GM19043 (cell line): ENCODE results near the gene PCSK9.

Experiments used
- ATAC-seq: cut with Tn5 transposase; IDR thresholded peaks from one replicate; pipeline ENCODE4 v1.9.1; 2021; ENCODE audit warnings: low read depth; ENCODE audit not compliant: unreplicated experiment

PCSK9 gene

GRCh38 chr1:55057270-55057955 is 18.1 kb downstream of the PCSK9 start:
- no peak for ATAC-seq

DNA sequence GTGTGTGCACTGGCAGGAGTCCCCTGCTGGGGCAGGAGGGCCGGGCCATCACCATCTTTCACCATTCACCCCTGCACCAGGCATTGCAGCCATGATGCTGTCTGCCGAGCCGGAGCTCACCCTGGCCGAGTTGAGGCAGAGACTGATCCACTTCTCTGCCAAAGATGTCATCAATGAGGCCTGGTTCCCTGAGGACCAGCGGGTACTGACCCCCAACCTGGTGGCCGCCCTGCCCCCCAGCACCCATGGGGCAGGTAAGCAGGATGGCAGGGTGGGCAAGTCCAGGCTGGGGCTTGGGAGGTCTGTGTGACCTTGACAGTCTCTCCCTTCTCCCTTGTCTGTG is 18.6 kb downstream of the PCSK9 start:
- no peak for ATAC-seq

DNA sequence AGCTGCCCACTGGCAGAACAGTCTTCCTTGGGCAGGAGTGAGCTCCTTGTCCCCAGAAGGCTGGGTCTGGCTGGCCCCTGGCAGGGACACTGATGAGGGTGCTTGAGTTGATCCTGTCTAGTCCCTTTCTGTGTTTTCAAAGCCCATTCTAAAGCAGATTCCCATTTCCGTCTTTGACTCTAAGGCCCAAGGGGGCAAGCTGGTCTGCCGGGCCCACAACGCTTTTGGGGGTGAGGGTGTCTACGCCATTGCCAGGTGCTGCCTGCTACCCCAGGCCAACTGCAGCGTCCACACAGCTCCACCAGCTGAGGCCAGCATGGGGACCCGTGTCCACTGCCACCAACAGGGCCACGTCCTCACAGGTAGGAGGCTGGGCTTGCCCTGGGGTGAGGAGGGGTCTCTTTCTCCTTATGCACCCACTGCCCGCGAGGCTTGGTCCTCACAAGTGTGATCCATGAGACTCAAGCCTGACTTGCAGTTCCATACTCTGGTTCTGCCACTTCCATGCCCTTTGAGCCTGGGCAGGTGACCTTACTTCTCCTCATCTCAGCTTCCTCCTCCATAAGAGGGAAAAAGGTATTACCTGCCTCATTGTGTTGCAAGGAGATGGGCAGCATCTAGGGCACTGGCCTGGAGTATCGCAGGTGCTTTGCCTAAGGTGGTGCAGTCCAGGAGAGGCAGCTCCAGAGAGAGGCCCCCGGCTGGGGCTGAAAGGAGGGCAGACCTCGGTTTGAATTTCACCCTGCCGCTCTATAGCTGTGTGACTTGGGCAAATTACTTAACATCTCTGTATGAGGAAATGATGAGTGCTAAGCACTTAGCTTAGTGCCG is 20.2 kb downstream of the PCSK9 start:
- ATAC-seq = no peak

DNA sequence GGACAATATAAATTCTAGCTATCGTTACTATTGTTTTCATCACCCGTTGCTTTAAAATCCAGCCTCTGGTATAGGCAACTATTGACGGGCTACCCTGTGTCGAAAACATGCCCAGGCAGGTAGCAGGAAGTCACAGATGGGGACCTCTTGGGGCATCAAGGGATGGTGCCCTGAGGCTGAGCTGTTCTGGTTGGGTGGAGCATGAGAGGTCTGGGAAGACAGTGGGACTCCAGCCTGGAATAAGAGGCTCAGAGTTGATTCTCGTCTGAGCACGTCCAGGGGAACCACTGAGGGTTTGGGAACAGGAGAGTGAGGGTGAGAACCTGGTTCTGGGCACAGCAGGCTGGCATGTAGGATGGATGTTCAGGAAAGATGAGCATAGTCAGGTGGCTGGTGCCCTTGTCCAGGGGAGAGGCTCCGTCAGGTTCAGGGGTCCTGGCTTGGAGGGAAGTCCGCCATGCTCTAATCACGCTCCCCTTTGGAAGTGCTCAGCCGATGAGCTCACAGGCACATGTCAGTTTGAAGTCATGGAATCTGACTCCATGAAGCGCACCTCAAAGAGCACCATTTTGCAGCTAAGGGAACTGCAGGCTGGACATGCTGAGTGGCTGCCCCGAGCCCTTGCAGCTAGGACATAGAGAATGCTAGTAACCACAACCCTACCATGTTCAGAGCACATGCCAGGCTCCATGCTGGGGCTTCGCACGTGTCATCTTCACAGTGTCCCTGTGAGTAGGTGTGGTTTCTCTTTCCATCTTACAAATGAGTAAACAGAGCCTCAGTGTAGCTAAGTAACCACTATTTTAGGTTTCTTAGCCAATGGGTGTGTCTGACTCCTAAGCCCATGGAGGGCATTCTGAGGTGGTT is 21.0 kb downstream of the PCSK9 start:
- no peak for ATAC-seq

- ATAC-seq = no peak
These were observed 21.8 kb downstream of the PCSK9 start for GRCh38 chr1:55061000-55061705.

GRCh38 chr1:55061706-55062321 is 22.5 kb downstream of the PCSK9 start:
- ATAC-seq = no peak

- ATAC-seq = no peak
These were observed 23.6 kb downstream of the PCSK9 start for GRCh38 chr1:55062801-55063576.

- no peak for ATAC-seq
These were observed 24.2 kb downstream of the PCSK9 start for GRCh38 chr1:55063577-55063942.

GRCh38 chr1:55064071-55064581 is 24.8 kb downstream of the PCSK9 start:
- no peak for ATAC-seq

DNA sequence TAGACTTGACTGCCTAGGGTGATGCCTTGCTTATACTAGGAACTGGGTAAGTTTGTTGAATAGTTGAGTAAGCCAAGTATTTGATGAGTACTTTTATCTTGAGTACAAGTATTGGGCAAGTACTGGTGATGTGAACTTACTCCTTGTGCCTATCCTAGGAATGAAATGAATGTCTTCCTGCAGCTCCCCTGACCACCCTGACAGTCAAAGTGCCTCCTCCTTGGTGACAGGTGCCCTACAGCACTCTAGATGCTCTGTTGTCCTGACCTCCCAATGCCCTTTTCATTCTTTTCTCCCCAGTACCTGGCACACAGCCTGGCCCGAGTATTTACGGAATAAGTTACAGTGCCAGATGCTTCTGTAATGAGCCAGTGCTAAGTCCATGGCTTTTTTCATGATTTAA is 25.5 kb downstream of the PCSK9 start:
- ATAC-seq = no peak

GRCh38 chr1:55065648-55066047 is 26.3 kb downstream of the PCSK9 start:
- no peak for ATAC-seq

DNA sequence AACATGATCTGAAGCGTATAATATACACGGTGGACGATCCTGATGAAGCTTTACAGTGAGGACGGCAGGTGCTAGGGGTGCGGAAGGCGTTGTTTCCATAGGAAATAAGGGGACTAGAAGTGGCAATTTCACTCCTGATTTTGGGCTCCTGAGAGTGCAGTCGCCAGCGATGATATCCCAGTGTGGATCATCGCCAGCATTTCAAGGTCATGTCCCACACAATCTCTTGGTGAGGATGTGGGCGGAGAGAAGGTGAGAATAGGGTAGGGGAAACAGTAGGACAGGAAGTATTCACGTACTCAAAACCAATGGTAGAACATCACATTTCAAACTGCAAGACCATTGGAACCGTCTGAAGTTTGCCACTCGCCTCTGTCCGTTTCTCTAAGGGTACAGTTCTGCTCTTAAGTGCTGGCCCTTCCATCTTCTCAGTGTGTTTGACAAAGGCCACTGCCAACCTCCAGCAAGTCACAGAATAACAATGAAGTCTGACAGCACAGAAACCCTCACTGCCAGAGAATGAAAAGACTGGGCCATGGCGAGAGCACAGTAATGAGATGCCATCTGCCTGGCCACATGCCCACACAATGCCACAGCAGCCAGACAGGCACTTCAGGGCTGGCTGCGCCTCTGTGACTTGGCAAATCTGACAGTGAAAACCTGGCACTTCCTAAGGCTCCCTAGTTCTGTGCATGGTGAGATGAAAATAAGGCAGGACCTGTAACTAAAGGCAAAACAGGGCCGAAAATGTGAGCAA is 27.9 kb downstream of the PCSK9 start:
- ATAC-seq = no peak

- ATAC-seq = no peak
These were observed 28.6 kb downstream of the PCSK9 start for GRCh38 chr1:55067914-55068313.

DNA sequence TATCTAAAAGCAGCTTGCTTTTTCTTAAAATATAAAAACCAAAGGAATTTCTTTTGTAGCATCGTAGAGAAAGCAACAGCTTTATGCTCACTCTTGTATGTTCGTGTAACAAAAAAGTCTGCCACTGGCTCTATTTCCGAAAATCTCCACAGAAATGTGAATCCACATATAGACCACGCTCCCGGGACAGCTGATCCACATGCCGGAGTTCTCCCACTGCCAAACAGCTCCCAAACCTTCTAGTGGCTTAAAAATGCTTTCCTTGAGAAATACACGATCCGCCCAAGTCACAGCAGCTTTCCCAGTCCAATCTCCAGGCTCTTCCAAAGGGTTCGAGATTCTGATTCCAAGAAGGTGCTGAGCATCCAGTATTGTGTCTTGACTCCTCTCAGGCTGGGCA is 29.3 kb downstream of the PCSK9 start:
- ATAC-seq = no peak

DNA sequence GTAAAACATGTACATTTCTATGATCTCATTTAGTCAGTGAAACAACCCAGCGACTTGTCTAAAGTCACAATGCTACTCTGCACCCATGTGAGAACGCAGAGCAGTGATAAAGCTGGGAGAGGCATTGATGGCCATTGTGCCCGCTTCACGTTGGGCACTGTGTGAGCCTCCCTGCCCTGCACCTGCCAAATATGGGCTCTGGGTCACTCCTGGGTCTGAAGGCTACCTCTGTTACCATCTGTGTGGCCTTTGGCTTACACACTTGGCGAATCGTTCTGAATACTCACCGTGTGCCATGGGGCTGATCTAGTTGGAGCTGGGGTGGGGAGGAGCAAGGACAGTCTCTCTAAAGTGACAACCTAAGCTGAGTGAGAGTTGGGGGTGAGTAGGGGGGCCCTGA is 29.9 kb downstream of the PCSK9 start:
- ATAC-seq = no peak

DNA sequence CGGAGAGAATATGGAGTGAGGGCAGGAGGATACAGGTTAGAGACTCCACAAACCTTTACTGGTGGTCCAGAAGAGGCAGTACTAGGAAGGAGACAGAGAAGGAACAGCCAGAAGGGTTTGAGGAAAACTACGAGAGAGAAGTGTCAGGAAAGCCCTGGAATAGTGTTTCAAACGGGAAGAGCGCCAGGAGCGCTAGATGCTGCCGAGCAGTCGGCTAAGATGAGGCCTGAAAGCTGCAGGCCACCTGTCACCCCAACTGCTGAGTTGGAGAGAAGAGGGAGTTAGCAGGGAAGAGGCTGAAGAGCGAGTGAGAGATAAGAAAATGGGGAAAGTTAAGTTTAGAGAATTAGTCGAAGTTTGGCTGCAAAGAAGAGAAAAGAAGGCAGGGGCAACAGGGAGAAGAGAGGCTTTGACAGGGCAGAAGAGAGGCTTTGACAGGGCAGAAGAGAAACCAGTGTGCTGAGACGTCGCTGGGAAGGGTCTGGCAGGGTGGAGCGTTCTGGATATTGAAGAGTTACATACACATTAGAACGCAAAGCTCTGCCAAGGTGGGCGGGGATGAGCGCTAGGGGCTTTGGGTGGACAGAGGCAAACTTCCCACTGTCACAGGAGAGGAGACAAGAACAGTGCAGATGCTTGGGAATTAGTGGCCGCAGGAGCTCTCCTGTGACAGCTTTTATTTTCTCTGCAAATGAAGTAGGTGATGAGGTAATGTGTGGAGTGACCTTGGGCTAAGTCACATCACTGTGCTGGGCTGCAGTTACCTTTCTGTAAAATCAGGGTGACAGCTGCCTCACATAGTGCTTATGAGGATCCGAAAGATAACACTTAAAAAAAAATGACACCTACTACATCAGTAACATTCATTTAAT is 31.2 kb downstream of the PCSK9 start:
- no peak for ATAC-seq

DNA sequence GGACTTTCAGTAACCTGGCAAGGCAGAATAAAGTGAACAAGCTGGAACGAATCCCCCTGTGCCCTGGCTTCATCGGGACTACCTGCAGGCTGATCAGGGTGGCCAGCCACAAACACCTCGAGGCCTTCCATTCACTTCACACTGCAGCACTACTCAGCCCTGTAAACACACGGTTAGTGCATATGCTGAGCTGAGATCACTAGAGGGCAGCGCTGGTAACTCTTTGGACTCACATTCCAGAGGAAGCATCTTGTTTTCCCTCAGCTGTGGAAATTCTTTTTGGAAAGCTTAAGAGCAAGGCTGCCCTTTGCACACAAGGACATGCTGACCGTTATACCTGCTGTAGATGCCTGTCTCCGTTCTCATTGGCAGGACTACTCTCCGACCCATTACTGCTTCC is 32.1 kb downstream of the PCSK9 start:
- no peak for ATAC-seq
